Activated naive CD4-positive, alpha-beta T cell treated with anti-CD3 and anti-CD28 coated beads, Interleukin-2, amount 50 U/mL, for 24 hours (primary cell): ENCODE results near the gene C1orf116.

ENCODE experiments used
- H3K27ac Mint-ChIP-seq: one replicate; pipeline ENCODE4 v1.8.0; 2021; ENCODE audit warnings: mild to moderate bottlenecking, mixed read lengths
- H3K27me3 Mint-ChIP-seq: one replicate; pipeline ENCODE4 v1.8.0; 2021; ENCODE audit warnings: mixed read lengths
- H3K36me3 Mint-ChIP-seq: one replicate; pipeline ENCODE4 v1.8.0; 2021; ENCODE audit warnings: mixed read lengths
- H3K4me1 Mint-ChIP-seq: one replicate; pipeline ENCODE4 v1.8.0; 2021; ENCODE audit warnings: mixed read lengths
- H3K4me3 Mint-ChIP-seq: one replicate; pipeline ENCODE4 v1.8.0; 2021; ENCODE audit warnings: mild to moderate bottlenecking, mixed read lengths
- H3K9me3 Mint-ChIP-seq: one replicate; pipeline ENCODE4 v1.8.0; 2021; ENCODE audit warnings: mixed read lengths

C1orf116 gene

GRCh38 chr1:207031632-207032264 is 808 bp downstream of the C1orf116 start:
- Mint-ChIP-seq H3K4me1 (no peaks in the 10 kb centered on the region), H3K27me3 (peaks cover 23% of the 10 kb centered on the region), H3K36me3 (no peaks in the 10 kb centered on the region), H3K4me3 (no peak overlapping the region), H3K27ac (no peak overlapping the region), H3K9me3 (no peaks in the 10 kb centered on the region)

DNA sequence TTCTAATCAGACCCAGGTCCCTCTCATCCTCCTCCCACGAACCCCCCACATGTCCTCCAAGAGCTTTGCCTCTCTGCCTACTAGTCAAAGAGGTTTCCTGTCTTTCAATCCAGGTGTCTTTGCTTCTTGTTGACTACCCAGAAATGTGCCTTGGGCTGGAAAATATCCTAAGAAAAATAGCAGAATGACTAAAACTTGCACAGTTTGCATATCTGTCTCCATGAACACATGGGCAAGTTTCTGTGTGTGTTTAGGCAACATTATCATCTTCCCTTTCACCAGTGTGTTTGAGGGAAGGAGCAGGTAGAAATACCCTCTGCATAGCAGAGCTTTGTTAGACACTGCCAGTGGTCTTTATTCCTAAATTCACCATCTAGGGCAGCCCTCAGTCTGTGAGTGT is 1.5 kb downstream of the C1orf116 start:
- Mint-ChIP-seq H3K4me3 (no peak overlapping the region), H3K4me1 (no peaks in the 10 kb centered on the region), H3K27ac (no peak overlapping the region), H3K9me3 (no peaks in the 10 kb centered on the region), H3K27me3 (peaks cover 23% of the 10 kb centered on the region), H3K36me3 (no peaks in the 10 kb centered on the region)

- H3K9me3 Mint-ChIP-seq, result no peaks in the 10 kb centered on the region
- H3K36me3 Mint-ChIP-seq, result no peaks in the 10 kb centered on the region
- H3K4me3 Mint-ChIP-seq, result no peak overlapping the region
- H3K27me3 Mint-ChIP-seq, result peaks cover 25% of the 10 kb centered on the region
- H3K4me1 Mint-ChIP-seq, result no peaks in the 10 kb centered on the region
- H3K27ac Mint-ChIP-seq, result no peak overlapping the region
Measured at GRCh38 chr1:207030522-207031009, 2.0 kb downstream of the C1orf116 start.

GRCh38 chr1:207029701-207030521 is 2.6 kb downstream of the C1orf116 start:
- Mint-ChIP-seq H3K4me1 (no peaks in the 10 kb centered on the region), H3K4me3 (no peak overlapping the region), H3K27ac (no peak overlapping the region), H3K36me3 (no peaks in the 10 kb centered on the region), H3K27me3 (peaks cover 23% of the 10 kb centered on the region), H3K9me3 (no peaks in the 10 kb centered on the region)

DNA sequence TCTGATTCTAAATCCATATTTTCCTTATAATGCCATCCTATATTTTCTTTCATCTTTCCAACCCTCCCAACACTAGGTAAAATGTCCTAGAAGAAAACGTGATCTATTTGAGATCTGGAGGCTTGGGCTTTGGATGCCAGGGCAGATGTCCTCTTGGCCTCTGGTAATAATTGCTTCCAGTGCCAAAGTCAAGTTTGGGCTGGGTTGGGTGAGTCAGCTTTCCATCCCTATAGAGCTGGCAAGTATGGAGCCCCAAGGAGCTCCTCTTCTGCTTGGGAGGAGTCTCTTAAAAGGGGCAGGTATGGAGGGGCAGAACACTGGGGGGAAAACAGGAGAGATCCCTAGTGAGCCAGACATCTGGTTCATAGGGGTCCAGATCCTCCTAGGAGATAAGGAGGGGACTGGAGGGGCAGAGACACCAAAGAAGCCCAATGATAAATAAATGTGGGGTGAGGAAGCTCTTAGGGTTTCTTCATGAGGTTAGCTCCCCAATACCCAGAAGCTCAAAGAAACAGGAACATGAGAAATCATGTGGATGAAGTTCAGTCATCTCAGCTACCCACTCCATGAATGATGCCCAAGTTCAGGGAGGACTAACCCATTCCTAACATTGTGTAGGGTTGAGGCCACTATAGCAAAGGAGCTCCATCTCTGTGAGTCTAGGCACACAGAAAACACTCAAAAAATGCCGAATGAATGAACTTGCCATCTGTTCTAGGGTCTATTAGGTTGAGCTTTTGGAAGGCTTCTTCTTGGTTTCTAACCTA is 3.5 kb downstream of the C1orf116 start:
- no peak overlapping the region for H3K4me3 Mint-ChIP-seq
- H3K36me3 Mint-ChIP-seq, result no peaks in the 10 kb centered on the region
- H3K27me3 Mint-ChIP-seq, result peaks cover 20% of the 10 kb centered on the region
- no peaks in the 10 kb centered on the region for H3K4me1 Mint-ChIP-seq
- no peaks in the 10 kb centered on the region for H3K9me3 Mint-ChIP-seq
- no peak overlapping the region for H3K27ac Mint-ChIP-seq

GRCh38 chr1:207027921-207028320 is 4.6 kb downstream of the C1orf116 start:
- Mint-ChIP-seq H3K4me3 (no peak overlapping the region), H3K36me3 (no peaks in the 10 kb centered on the region), H3K27ac (no peak overlapping the region), H3K9me3 (no peaks in the 10 kb centered on the region), H3K4me1 (no peaks in the 10 kb centered on the region), H3K27me3 (peaks cover 15% of the 10 kb centered on the region)

GRCh38 chr1:207027206-207027777 is 5.3 kb downstream of the C1orf116 start:
- peaks cover 13% of the 10 kb centered on the region for H3K27me3 Mint-ChIP-seq

GRCh38 chr1:207026104-207026534 is 6.4 kb downstream of the C1orf116 start:
- no peaks in the 10 kb centered on the region for H3K9me3 Mint-ChIP-seq
- H3K27ac Mint-ChIP-seq, result no peak overlapping the region
- no peak overlapping the region for H3K4me3 Mint-ChIP-seq
- H3K27me3 Mint-ChIP-seq, result peaks cover 13% of the 10 kb centered on the region
- no peaks in the 10 kb centered on the region for H3K36me3 Mint-ChIP-seq
- no peaks in the 10 kb centered on the region for H3K4me1 Mint-ChIP-seq

More at GRCh38 chr1:207027206-207027777, 5.3 kb downstream of the C1orf116 start:
- H3K36me3 Mint-ChIP-seq, result no peaks in the 10 kb centered on the region
- H3K27ac Mint-ChIP-seq, result no peak overlapping the region
- no peaks in the 10 kb centered on the region for H3K4me1 Mint-ChIP-seq
- no peak overlapping the region for H3K4me3 Mint-ChIP-seq
- H3K9me3 Mint-ChIP-seq, result no peaks in the 10 kb centered on the region

GRCh38 chr1:207025146-207025880 is 7.2 kb downstream of the C1orf116 start:
- no peaks in the 10 kb centered on the region for H3K4me1 Mint-ChIP-seq
- no peak overlapping the region for H3K4me3 Mint-ChIP-seq
- no peaks in the 10 kb centered on the region for H3K36me3 Mint-ChIP-seq
- no peaks in the 10 kb centered on the region for H3K9me3 Mint-ChIP-seq
- H3K27me3 Mint-ChIP-seq, result peaks cover 11% of the 10 kb centered on the region
- no peak overlapping the region for H3K27ac Mint-ChIP-seq

- Mint-ChIP-seq H3K27ac (no peak overlapping the region), H3K4me1 (no peaks in the 10 kb centered on the region), H3K9me3 (no peaks in the 10 kb centered on the region)
Measured at GRCh38 chr1:207024202-207025145, 8.1 kb downstream of the C1orf116 start.

DNA sequence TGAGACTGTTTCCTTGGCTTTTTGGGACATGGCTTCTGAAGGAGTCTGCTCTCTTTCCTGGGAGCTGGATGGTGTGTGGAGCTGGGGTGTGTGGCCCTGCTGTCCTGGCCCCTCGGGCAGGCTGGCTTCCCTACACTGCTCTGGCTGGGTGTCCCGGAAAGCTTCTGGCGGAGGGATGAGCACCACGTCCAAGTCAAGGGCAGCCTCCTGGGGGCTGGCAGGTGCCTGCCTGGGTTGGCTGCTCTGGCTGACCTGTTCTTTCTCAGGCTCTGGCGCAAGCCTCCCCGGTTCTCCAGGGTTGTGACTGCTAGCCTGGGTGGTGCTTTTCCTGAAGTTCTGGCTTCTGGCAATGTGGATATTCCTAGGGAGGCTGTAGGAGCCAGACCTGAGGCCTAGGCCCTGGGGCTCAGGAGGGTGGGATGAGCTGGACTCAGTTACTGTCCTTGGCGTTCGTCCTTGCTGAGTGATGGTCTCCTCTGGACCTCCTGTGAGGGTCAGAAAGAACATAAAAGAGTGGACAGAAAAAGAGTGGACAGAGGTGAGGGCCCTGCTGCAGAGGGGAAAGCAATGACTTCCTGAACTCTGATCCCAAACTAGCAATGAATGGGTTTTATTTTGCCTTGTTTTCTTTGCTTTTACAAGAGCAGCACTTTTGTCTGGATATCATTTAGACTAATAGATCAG is 9.4 kb downstream of the C1orf116 start:
- no peaks in the 10 kb centered on the region for H3K9me3 Mint-ChIP-seq
- H3K36me3 Mint-ChIP-seq, result no peaks in the 10 kb centered on the region
- H3K27ac Mint-ChIP-seq, result no peak overlapping the region
- peaks cover 6% of the 10 kb centered on the region for H3K27me3 Mint-ChIP-seq
- no peaks in the 10 kb centered on the region for H3K4me1 Mint-ChIP-seq
- H3K4me3 Mint-ChIP-seq, result no peak overlapping the region

More at GRCh38 chr1:207024202-207025145, 8.1 kb downstream of the C1orf116 start:
- Mint-ChIP-seq H3K27me3 (peaks cover 10% of the 10 kb centered on the region), H3K4me3 (no peak overlapping the region), H3K36me3 (no peaks in the 10 kb centered on the region)

DNA sequence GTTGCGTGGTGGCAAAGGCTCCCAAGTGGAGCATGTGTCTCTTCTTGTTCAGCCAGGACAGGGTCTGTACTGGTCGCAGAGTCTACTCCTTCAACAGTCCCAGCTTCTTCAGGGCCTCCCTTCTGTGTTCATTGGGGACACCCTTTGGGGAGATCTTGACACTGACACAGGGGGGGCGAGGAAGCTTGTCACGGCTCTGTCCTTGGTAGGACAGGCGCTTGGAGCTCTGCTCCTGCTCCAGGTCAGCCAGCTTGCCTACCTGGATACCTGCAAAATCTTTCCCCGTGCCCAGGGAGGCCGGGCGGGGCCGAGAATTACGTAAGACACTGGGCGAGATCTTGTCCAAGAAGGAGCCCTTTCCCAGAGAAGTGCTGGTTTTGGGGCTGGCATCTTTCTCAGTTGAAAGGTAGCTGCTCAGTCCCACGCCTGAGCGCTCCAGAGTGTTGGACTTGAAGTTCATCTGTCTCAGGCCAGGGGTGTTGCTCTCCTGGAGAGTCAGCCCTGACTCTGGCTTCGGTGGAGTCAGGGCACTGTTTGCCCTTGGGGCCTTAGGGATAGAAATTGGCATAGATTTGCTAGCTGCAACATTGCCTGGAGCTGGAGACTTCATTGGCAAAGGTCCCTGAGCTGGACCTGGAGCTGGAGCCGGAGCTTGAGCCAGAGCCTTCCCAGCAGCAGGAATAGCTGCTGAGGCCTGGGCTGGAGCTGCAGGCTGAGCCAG is 10.5 kb downstream of the C1orf116 start:
- H3K4me1 Mint-ChIP-seq, result no peaks in the 10 kb centered on the region
- H3K4me3 Mint-ChIP-seq, result no peak overlapping the region
- no peaks in the 10 kb centered on the region for H3K9me3 Mint-ChIP-seq
- H3K27ac Mint-ChIP-seq, result no peak overlapping the region
- H3K36me3 Mint-ChIP-seq, result no peaks in the 10 kb centered on the region
- peaks cover 4% of the 10 kb centered on the region for H3K27me3 Mint-ChIP-seq
